MM.1S (cell line): ENCODE measurements around the gene EPHB6.

Source experiments
- DNase-seq: peaks from one replicate; pipeline ENCODE4 v3.0.0-alpha.2; 2015
- H2AFZ ChIP-seq: fragments of 300-600 bp; sonication (generic); 2 replicates; pipeline ENCODE4 v1.6.0; 2016; ENCODE audit warnings: antibody characterized with exemption, low read length
- H3F3A ChIP-seq: fragments of 300-600 bp; sonication (generic); 2 replicates; pipeline ENCODE4 v1.6.1; 2016; ENCODE audit warnings: mild to moderate bottlenecking, antibody characterized with exemption, low read length, moderate library complexity, mixed read lengths; ENCODE audit not compliant: insufficient read depth
- H3K27ac ChIP-seq: fragments of 300-600 bp; sonication (generic); 2 replicates; pipeline ENCODE4 v1.5.1; 2016; ENCODE audit warnings: mild to moderate bottlenecking, low read length
- H3K27me3 ChIP-seq: fragments of 300-600 bp; sonication (generic); replicated peaks from 2 replicates; pipeline ENCODE4 v1.6.0; 2016; ENCODE audit warnings: low read length; ENCODE audit not compliant: insufficient read depth
- H3K36me3 ChIP-seq: fragments of 300-600 bp; sonication (generic); replicated peaks from 2 replicates; pipeline ENCODE4 v1.6.1; 2016; ENCODE audit warnings: mild to moderate bottlenecking, low read length, mixed read lengths; ENCODE audit not compliant: insufficient read depth
- H3K4me1 ChIP-seq: fragments of 300-600 bp; sonication (generic); 2 replicates; pipeline ENCODE4 v1.6.1; 2016; ENCODE audit warnings: low read length, mixed read lengths
- H3K4me2 ChIP-seq: fragments of 300-600 bp; sonication (generic); 2 replicates; pipeline ENCODE4 v1.6.0; 2016; ENCODE audit warnings: low read depth, low read length
- H3K4me3 ChIP-seq: fragments of 300-600 bp; sonication (generic); 2 replicates; pipeline ENCODE4 v1.5.1; 2016; ENCODE audit warnings: low read length, mixed read lengths
- H3K79me2 ChIP-seq: fragments of 300-600 bp; sonication (generic); 2 replicates; pipeline ENCODE4 v1.6.1; 2016; ENCODE audit warnings: mixed run types, low read length, mixed read lengths
- H3K9ac ChIP-seq: fragments of 300-600 bp; sonication (generic); 2 replicates; pipeline ENCODE4 v1.6.1; 2016; ENCODE audit warnings: low read length, mixed read lengths
- H3K9me2 ChIP-seq: fragments of 300-600 bp; sonication (generic); replicated peaks from 2 replicates; pipeline ENCODE4 v1.6.1; 2016; ENCODE audit warnings: mild to moderate bottlenecking, low read length, mixed read lengths; ENCODE audit not compliant: insufficient read depth
- H3K9me3 ChIP-seq: fragments of 300-600 bp; sonication (generic); replicated peaks from 2 replicates; pipeline ENCODE4 v1.6.1; 2016; ENCODE audit warnings: mild to moderate bottlenecking, low read length, mixed read lengths; ENCODE audit not compliant: insufficient read depth
- H4K20me1 ChIP-seq: fragments of 300-600 bp; sonication (generic); 2 replicates; pipeline ENCODE4 v1.6.1; 2016; ENCODE audit warnings: mild to moderate bottlenecking, low read length, moderate library complexity, mixed read lengths; ENCODE audit not compliant: insufficient read depth
- EZH2 ChIP-seq: fragments of 300-600 bp; sonication (generic); optimal IDR thresholded peaks from 2 replicates; pipeline ENCODE3; 2017; ENCODE audit warnings: low read depth, mild to moderate bottlenecking, antibody characterized with exemption, low read length, mixed read lengths
- EZH2phosphoT487 ChIP-seq: fragments of 300-600 bp; sonication (generic); IDR thresholded peaks from 2 replicates; pipeline ENCODE4 v1.6.1; 2018; ENCODE audit warnings: antibody characterized with exemption, low read length
- TF ChIP-seq, protein P1 (sequence below): fragments of 300-600 bp; sonication (generic); IDR thresholded peaks from 2 replicates; pipeline ENCODE4 v1.5.1; 2016; ENCODE audit warnings: antibody characterized with exemption, low read length, mixed read lengths

Gene EPHB6

DNA sequence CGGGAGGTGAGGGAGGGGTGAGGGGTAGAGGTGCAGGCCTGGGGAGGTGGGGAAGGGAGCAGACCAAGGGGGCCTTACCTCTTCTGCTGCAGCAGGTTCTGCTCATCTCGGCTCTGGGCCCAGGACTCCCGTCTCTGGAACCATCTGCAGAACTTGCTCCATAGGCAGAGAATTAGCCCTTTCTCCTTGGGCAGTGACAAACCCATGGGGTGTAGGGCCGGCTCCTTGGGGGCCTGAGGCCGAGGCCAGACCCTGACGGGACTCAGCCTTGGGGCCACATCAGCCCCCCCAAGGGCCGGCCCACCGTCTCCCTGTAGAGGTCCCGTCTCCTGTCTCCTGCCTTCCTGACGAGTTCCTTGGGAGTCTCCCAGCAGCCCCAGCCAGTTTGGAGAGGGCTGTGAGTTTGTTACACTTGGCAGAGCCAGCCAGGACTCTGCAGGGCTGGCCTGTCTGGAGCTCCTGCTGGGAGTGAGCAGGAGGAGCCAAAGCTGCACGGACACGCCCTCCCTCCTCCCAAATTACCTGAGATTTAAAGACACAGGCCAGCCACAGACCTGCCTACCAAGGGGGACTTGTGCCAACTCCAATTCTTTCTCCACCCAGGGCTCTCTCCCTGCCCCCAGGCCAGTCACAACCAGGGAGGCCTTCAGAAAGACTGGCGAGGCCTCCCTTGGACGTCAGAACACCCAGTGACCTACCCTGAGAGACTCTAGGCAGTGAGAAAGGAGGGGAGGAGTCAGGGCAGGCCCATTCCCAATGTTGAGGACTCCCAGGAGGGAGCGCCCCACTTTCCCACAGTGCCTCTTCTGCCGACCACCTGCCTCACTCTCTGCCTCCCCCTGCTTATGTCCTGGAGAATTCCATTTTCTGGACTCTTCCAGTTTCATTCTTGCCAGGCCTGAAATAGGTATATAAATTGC, 30.7 kb downstream of the EPHB6 start, which contains the start of gene TRPV6:
TRPV6 (minus strand) TSS at position 435 of the 920 bp plus-strand sequence.
- H3K9me3 ChIP-seq, result no peaks in the 10 kb centered on the region
- H3K36me3 ChIP-seq, result no peaks in the 10 kb centered on the region
- TF ChIP-seq EZH2 (no peak), EZH2phosphoT487 (no peak)
- TF ChIP-seq, protein P1, sequence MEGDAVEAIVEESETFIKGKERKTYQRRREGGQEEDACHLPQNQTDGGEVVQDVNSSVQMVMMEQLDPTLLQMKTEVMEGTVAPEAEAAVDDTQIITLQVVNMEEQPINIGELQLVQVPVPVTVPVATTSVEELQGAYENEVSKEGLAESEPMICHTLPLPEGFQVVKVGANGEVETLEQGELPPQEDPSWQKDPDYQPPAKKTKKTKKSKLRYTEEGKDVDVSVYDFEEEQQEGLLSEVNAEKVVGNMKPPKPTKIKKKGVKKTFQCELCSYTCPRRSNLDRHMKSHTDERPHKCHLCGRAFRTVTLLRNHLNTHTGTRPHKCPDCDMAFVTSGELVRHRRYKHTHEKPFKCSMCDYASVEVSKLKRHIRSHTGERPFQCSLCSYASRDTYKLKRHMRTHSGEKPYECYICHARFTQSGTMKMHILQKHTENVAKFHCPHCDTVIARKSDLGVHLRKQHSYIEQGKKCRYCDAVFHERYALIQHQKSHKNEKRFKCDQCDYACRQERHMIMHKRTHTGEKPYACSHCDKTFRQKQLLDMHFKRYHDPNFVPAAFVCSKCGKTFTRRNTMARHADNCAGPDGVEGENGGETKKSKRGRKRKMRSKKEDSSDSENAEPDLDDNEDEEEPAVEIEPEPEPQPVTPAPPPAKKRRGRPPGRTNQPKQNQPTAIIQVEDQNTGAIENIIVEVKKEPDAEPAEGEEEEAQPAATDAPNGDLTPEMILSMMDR, result no peak
- no peaks in the 10 kb centered on the region for H3K4me1 ChIP-seq
- DNase-seq, result no peak
- H3K9me2 ChIP-seq, result no peaks in the 10 kb centered on the region
- no peak within 1 kb of the TSS for H3K27ac ChIP-seq
- H3K9ac ChIP-seq, result no peak within 1 kb of the TSS
- no peak within 1 kb of the TSS for H3K4me2 ChIP-seq
- no peaks in the 10 kb centered on the region for H3F3A ChIP-seq
- no peak within 1 kb of the TSS for H3K4me3 ChIP-seq
- no peaks in the 10 kb centered on the region for H4K20me1 ChIP-seq
- H3K79me2 ChIP-seq, result no peaks in the 10 kb centered on the region
- no peaks in the 10 kb centered on the region for H3K27me3 ChIP-seq
- H2AFZ ChIP-seq, result no peak within 1 kb of the TSS

DNA sequence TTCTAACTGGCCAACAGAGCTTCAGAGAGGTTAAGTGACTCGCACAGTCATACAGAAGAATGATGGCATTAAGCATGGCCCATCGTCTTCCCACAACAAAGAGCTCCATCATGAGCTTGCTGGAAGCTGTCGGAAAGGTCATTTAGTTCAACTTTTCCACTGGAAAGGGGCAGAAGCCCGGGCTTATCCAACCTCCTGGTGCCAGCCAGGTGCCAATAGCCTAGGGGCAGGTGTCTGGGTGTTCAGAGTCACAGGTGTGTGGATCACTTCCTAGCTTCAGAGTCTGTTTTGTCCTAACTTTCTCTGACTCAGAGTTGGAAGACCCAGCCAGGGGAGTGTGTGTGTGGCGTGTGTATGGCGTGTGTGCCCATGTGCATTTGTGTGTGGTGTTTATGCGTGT, 32.0 kb downstream of the EPHB6 start:
- Histone ChIP-seq H3K27ac (no peak overlapping the region), H3K36me3 (no peaks in the 10 kb centered on the region)
- DNase-seq, result no peak

DNA sequence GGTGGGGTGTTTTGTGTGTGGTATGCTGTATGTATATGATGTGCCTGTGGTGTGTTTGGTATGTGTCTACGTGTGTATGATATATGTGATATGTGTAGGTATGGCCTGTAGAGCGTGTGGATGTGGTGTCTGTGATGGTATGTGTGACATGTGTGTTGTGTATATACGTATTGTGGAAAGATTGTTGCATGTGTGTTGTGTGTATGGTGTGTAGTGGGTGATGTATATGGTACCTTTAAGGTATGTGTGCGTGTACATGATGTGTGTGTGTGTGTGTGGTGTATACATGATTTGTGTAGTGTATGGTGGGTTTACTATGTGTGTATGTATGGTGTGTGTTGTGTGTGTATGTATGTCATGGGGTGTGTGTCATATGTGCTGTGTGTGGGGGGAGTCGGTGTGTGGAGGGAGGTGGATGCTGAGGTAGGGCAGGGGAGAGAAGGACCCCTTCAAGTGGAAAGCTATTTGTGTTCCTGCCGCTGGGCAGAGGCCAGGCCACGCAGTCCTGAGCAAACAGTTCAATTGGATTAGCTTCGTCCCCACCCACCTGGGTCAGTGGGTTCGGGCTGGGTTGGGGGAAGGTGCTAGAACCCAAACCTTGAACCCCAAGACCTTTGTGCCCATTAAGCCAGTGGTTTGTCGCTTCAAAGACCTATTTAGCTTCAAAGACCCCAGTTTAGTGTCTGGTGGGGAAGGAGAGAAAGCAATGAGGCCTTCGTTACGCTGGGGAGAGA, 32.6 kb downstream of the EPHB6 start:
- H3K4me1 ChIP-seq, result no peaks in the 10 kb centered on the region
- no peaks in the 10 kb centered on the region for H3K9me3 ChIP-seq
- no peaks in the 10 kb centered on the region for H3K27me3 ChIP-seq
- H3K36me3 ChIP-seq, result no peaks in the 10 kb centered on the region
- DNase-seq, result no peak
- no peaks in the 10 kb centered on the region for H4K20me1 ChIP-seq
- H3K9ac ChIP-seq, result no peak overlapping the region
- H3K79me2 ChIP-seq, result no peaks in the 10 kb centered on the region
- no peaks in the 10 kb centered on the region for H3K9me2 ChIP-seq
- no peaks in the 10 kb centered on the region for H3F3A ChIP-seq
- no peak overlapping the region for H2AFZ ChIP-seq
- H3K4me3 ChIP-seq, result no peak overlapping the region
- H3K4me2 ChIP-seq, result no peak overlapping the region
- TF ChIP-seq EZH2 (no peak), EZH2phosphoT487 (no peak)
- TF ChIP-seq, protein P1, result no peak
- H3K27ac ChIP-seq, result no peak overlapping the region

More for the DNA sequence above, 32.0 kb downstream of the EPHB6 start:
- no peaks in the 10 kb centered on the region for H4K20me1 ChIP-seq
- H3K27me3 ChIP-seq, result no peaks in the 10 kb centered on the region
- TF ChIP-seq EZH2phosphoT487, result no peak
- TF ChIP-seq, protein P1, result no peak
- no peak for TF ChIP-seq EZH2
- H3F3A ChIP-seq, result no peaks in the 10 kb centered on the region
- no peak overlapping the region for H2AFZ ChIP-seq
- H3K4me2 ChIP-seq, result no peak overlapping the region
- no peaks in the 10 kb centered on the region for H3K4me1 ChIP-seq
- H3K9ac ChIP-seq, result no peak overlapping the region
- H3K9me2 ChIP-seq, result no peaks in the 10 kb centered on the region
- H3K9me3 ChIP-seq, result no peaks in the 10 kb centered on the region
- no peaks in the 10 kb centered on the region for H3K79me2 ChIP-seq
- no peak overlapping the region for H3K4me3 ChIP-seq
